ENCODE measurements around the gene PUM2.
"Not testable (repeated sequence)": the region's sequence is repeated elsewhere in the genome, so short reads cannot be mapped to it uniquely, and the experiment has no call there.

Gene PUM2

DNA sequence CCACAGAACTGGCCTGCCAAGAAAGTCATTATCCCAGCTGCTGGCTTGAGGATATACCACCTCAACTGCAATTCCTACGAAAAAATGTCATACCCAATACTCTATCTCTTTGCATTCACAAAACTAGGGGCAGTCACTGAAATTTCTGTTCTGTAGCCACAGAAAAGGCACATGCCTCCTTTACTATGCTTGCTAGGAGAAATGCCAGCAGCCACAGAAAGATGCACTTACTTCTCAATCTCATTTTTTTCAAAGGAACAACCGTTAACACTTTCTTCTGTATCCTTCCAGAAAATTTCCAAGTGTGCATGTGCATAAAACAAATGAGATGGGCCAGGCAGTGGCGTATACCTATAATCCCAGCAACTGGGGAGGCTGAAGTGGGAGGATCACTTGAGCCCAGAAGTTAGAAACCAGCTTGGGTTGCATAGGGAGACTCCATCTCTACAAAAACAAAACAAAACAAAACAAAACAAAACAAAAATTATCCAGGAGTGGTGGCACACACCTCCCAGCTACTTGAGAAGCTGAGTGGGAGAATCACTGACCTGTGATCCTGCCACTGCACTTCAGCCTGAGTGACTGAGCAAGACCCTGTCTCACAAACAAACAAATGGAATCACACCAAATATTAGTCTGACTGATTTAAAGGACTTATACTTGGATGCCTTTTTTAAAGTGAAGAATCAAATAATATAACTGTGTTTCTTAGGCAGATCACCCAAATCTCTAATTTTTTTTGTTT, 22.4 kb upstream of the PUM2 start:
- in situ Hi-C loops (cut with HindIII; ENCODE audit: low pct_ligation_motif_present, low pct_unique_long_range_greater_than_20kb, low sequenced_read_pairs): no loop called here
- no peak for DNase-seq

DNA sequence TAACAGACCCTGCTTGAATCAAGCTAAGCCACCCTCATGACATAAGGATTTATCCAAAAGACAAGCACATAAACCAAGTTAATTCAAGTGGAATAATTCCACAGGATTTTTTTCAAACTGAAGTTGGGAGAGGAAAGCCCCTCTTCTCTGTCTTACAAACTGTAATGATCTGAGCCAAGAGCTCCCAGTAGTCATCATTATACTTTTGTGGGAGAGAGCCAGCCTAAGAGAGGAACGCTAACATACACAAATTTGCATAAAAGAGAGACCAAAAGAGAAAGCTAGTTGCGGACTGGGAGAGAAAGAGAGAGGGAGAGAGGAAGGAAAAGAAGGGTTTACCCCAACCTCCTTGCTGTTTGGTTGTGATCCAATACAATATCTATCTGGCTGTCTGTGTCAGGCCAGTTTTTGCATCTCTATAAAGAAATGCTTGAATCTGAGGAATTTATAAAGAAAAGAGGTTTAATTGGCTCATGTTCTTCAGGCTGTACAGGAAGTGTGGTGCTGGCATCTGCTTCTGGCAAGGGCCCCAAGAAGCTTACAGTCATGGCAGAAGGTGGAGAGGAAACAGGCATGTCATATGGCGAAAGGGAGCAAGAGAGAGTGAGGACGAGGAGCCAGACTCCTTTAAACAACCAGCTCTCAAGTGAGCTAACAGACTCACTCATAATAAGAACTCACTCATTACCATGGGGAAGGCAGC, 20.8 kb upstream of the PUM2 start:
- in situ Hi-C loops (cut with HindIII; ENCODE audit: low pct_ligation_motif_present, low pct_unique_long_range_greater_than_20kb, low sequenced_read_pairs): no loop called here
- DNase-seq: no peak

- in situ Hi-C loops (cut with HindIII; ENCODE audit: low pct_ligation_motif_present, low pct_unique_long_range_greater_than_20kb, low sequenced_read_pairs): no loop called here
- no peak for DNase-seq
These were observed 19.5 kb upstream of the PUM2 start for GRCh38 chr2:20370191-20370590.

DNA sequence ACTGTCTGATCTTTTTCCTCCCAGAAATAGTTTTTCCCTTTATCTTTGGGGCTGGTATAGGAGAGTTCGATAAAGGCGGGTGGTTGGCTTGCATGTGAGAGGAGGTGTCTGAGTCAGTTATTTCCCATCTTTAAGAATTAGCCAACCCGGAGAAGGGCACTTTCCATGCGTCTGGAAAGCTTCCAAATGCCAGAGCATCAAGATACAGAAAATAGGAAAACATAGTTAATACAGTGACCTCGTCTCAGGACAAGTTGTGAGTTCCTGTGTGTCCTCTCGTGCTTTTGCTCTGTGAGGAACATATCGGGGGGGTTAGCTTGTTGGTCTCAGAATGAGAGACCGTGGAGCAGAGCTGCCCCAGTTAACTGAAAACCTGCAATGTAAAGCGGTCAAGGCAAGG, 18.7 kb upstream of the PUM2 start:
- in situ Hi-C loops (cut with HindIII; ENCODE audit: low pct_ligation_motif_present, low pct_unique_long_range_greater_than_20kb, low sequenced_read_pairs): no loop called here

DNA sequence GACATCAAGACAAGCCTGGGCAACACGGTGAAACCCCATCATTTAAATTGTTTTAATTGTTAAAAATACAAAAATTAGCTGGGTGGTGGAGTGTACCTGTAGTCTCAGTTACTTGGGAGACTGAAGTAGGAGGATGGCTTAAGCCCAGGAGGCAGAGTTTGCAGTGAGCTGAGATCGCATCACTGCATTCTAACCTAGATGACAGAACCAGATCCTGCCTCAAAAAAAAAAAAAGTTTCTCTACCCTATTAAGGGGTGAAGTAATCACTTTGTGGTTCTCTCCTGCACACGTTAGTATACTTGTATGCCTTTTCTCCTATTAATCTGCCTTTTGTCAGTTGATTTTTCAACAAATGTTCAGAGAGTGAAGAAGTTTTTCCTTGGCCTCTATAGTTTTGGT, 18.1 kb upstream of the PUM2 start:
- in situ Hi-C loops (cut with HindIII; ENCODE audit: low pct_ligation_motif_present, low pct_unique_long_range_greater_than_20kb, low sequenced_read_pairs): no loop called here
- DNase-seq: no peak

More for the DNA sequence above, 18.7 kb upstream of the PUM2 start:
- DNase-seq: no peak

DNA sequence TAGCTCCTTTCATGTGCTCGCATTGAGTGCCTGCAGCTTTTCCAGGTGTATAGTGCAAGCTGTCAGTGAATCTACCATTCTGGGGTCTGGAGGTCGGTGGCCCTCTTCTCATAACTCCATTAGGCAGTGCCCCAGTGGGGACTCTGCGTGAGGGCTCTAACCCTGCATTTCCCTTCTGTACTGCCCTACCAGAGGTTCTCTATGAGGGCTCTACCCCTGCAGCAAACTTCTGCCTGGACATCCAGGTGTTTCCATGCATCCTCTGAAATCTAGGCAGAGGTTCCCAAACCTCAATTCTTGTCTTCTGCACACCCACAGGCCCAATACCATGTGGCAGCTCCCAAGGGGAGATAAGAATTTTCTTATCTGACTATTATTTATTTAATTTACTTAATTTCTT, 17.3 kb upstream of the PUM2 start:
- DNase-seq; in situ Hi-C loops (cut with HindIII; ENCODE audit: low pct_ligation_motif_present, low pct_unique_long_range_greater_than_20kb, low sequenced_read_pairs): not testable (repeated sequence)

GRCh38 chr2:20366672-20367116, 16.1 kb upstream of the PUM2 start:
- in situ Hi-C loops (cut with HindIII; ENCODE audit: low pct_ligation_motif_present, low pct_unique_long_range_greater_than_20kb, low sequenced_read_pairs): no loop called here
- DNase-seq: no peak

DNA sequence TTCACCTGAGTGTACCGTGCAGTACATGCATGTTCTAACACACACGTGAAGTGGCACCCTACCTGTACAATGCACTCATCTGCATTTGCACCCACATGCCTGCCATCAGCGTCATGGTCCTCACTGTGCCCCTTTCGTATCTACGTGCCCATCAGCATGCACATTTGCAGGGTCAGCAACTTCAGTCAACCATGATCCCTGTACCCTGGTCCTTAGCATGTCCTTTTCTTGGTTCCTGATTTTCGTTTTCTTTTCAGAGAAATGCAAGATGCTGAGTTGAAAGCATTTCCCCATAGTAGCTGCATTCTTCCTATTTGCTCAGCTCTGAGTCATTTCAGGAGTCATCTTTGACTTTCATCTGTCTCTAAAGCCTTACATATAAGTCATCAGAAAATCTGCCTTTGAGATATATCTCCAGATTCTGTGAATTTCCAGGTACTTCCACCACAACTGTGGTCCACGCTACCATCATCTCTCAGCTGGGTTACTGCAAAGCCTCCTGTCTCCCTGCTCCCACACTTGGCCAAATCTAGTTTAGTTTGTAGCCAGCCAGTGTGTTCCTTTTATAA, 14.7 kb upstream of the PUM2 start:
- in situ Hi-C loops (cut with HindIII; ENCODE audit: low pct_ligation_motif_present, low pct_unique_long_range_greater_than_20kb, low sequenced_read_pairs): no loop called here
- DNase-seq: no peak

DNA sequence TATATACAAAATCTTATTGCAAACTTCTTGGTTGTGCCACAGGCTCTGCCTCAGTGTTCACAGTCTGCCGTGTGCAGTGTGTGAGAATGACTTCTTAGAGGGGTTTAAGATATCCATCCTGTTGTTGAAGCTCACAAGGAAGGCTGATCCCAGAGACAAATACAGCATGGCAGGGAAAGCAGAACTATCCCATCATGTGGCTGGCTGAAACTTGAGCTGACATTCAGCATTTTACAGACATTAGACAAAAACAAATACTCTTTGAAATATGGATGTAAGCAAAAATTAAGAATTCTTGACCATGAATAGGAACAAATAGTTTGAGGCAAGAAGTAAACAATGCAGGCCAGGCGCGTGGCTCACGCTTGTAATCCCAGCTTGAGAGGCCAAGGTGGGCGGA, 12.9 kb upstream of the PUM2 start:
- in situ Hi-C loops (cut with HindIII; ENCODE audit: low pct_ligation_motif_present, low pct_unique_long_range_greater_than_20kb, low sequenced_read_pairs): no loop called here
- DNase-seq: no peak

GRCh38 chr2:20362701-20363435, 12.2 kb upstream of the PUM2 start:
- in situ Hi-C loops (cut with HindIII; ENCODE audit: low pct_ligation_motif_present, low pct_unique_long_range_greater_than_20kb, low sequenced_read_pairs): no loop called here
- no peak for DNase-seq

- in situ Hi-C loops (cut with HindIII; ENCODE audit: low pct_ligation_motif_present, low pct_unique_long_range_greater_than_20kb, low sequenced_read_pairs): no loop called here
- no peak for DNase-seq
These were observed 11.2 kb upstream of the PUM2 start for GRCh38 chr2:20361893-20362292.

DNA sequence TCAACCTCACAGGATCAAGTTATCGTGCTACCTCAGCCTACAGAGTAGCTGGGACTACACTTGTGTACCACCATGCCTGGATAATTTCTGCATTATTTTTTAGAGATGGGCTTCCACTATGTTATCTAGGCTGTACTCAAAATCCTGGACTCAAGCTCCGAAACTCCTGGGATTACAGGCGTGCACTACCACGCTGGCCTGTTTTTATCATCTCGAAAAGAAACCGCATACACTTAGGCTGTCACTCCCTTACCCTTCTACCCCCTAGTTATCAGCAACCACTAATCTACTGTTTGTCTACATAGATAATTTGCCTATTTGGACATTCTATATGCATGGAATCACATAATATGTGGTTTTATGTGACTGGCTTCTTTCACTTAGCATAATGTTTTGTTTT, 8.5 kb upstream of the PUM2 start:
- DNase-seq: no peak
- in situ Hi-C loops (cut with HindIII; ENCODE audit: low pct_ligation_motif_present, low pct_unique_long_range_greater_than_20kb, low sequenced_read_pairs): no loop called here

DNA sequence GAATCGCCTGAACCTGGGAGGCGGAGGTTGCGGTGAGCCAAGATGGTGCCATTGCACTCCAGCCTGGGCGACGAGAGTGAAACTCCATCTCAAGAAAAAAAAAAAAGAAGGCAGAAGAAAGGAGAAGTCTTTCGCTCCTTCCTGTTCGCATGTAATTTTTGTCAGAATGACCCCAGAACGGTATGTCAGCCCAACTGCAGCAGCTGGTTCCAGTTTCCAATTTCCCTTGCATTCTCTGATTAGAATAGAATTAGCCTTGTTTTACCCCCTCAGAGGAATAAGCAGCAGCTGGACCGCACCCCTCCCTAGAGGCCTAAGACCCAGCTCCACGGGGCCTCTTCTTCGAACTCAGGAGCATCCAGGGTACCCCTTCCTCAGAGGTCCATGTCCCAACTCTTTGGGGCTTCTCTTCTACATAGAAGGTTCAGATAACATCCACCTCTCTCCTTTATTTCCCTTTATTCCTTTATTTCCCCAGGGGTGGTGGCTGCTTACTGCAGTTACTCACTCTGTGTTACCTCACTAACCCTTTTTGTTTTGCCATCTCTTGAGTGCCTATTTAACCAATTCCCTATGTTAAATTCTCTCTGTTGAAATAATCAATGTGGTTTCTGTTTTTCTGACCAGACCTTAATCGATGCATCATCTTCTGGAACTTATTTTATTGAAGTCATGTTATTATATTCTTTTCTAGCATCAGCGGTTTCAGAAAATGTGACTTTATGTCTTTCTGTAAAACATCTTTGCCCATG, 7.2 kb upstream of the PUM2 start:
- DNase-seq: no peak
- in situ Hi-C loops (cut with HindIII; ENCODE audit: low pct_ligation_motif_present, low pct_unique_long_range_greater_than_20kb, low sequenced_read_pairs): no loop called here

GRCh38 chr2:20356042-20356441, 5.4 kb upstream of the PUM2 start:
- in situ Hi-C loops (cut with HindIII; ENCODE audit: low pct_ligation_motif_present, low pct_unique_long_range_greater_than_20kb, low sequenced_read_pairs): no loop called here
- DNase-seq: peak; percentile 72

DNA sequence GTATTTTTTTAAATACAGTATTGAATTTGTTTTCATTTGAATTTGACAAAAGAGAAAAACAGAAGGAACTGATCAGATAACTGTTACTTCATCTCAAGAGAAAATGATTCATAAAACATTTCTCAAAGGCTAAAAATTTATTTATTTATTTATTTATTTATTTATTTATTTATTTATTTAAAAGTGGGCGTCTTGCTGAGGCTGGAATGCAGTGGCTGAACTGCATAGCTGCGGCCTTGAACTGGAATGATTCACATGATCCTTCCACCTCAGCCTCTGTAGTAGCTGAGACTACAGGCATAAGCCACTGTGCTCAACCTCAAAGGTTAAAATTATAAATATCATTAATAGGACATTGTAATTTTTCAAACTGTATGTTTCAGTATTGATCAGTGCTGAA, 4.5 kb upstream of the PUM2 start:
- in situ Hi-C loops (cut with HindIII; ENCODE audit: low pct_ligation_motif_present, low pct_unique_long_range_greater_than_20kb, low sequenced_read_pairs): no loop called here
- DNase-seq: no peak

GRCh38 chr2:20353241-20353992, 2.8 kb upstream of the PUM2 start:
- DNase-seq: no peak
- in situ Hi-C loops (cut with HindIII; ENCODE audit: low pct_ligation_motif_present, low pct_unique_long_range_greater_than_20kb, low sequenced_read_pairs): no loop called here

- no peak for DNase-seq
- in situ Hi-C loops (cut with HindIII; ENCODE audit: low pct_ligation_motif_present, low pct_unique_long_range_greater_than_20kb, low sequenced_read_pairs): no loop called here
These were observed 2.1 kb upstream of the PUM2 start for GRCh38 chr2:20352581-20353216.

GRCh38 chr2:20352230-20352578, 1.6 kb upstream of the PUM2 start:
- in situ Hi-C loops (cut with HindIII; ENCODE audit: low pct_ligation_motif_present, low pct_unique_long_range_greater_than_20kb, low sequenced_read_pairs): no loop called here

More at GRCh38 chr2:20352230-20352578, 1.6 kb upstream of the PUM2 start:
- no peak for DNase-seq
